Trophoblast cell (in vitro differentiated cells and primary cell): Measurements from ENCODE around the gene YBX2.

ENCODE experiments used
- DNase-seq, 2 donors: peaks; one replicate each; pipeline ENCODE4 v3.0.0-alpha.2; 2016
- H2AFZ ChIP-seq: 2 replicates; pipeline ENCODE4 v1.6.1; 2013; ENCODE audit warnings: low read length, moderate library complexity, mild to moderate bottlenecking; ENCODE audit not compliant: insufficient read depth, poor library complexity
- H2AK5ac ChIP-seq: 2 replicates; pipeline ENCODE4 v1.6.1; 2013; ENCODE audit warnings: mild to moderate bottlenecking, low read length
- H2BK120ac ChIP-seq: 2 replicates; pipeline ENCODE4 v1.6.1; 2013; ENCODE audit warnings: low read length, mild to moderate bottlenecking, moderate library complexity; ENCODE audit not compliant: insufficient read depth, poor library complexity
- H2BK12ac ChIP-seq: 2 replicates; pipeline ENCODE4 v1.6.1; 2013; ENCODE audit warnings: mild to moderate bottlenecking, low read length, moderate library complexity
- H2BK5ac ChIP-seq: 2 replicates; pipeline ENCODE4 v1.6.1; 2013; ENCODE audit warnings: low read length, low read depth, moderate library complexity, mild to moderate bottlenecking; ENCODE audit not compliant: poor library complexity
- H3K14ac ChIP-seq: 2 replicates; pipeline ENCODE4 v1.6.1; 2013; ENCODE audit warnings: mild to moderate bottlenecking, low read length
- H3K18ac ChIP-seq: 2 replicates; pipeline ENCODE4 v1.6.1; 2013; ENCODE audit warnings: mild to moderate bottlenecking, low read length
- H3K23ac ChIP-seq: 2 replicates; pipeline ENCODE4 v1.6.1; 2013; ENCODE audit warnings: low read length
- H3K27ac ChIP-seq: 2 replicates; pipeline ENCODE4 v1.5.1; 2013; ENCODE audit warnings: low read depth, mild to moderate bottlenecking, inconsistent platforms, low read length, moderate library complexity
- H3K27me3 ChIP-seq: 2 replicates; pipeline ENCODE4 v1.6.1; 2013; ENCODE audit warnings: inconsistent platforms, mild to moderate bottlenecking, low read length, moderate library complexity; ENCODE audit not compliant: insufficient read depth
- H3K36me3 ChIP-seq, 2 experiments: 1 replicate in 1 of 2; 2 replicates in 1 of 2; pipeline ENCODE4 v1.6.1; 2013; ENCODE audit warnings: low read length in 2 of 2, mild to moderate bottlenecking in 2 of 2, moderate library complexity in 1 of 2; ENCODE audit not compliant: insufficient read depth in 2 of 2, control insufficient read depth in 1 of 2
- H3K4ac ChIP-seq: 2 replicates; pipeline ENCODE4 v1.6.1; 2013; ENCODE audit warnings: low read depth, mild to moderate bottlenecking, low read length, moderate library complexity
- H3K4me1 ChIP-seq, 2 experiments: 1 replicate in 1 of 2; 2 replicates in 1 of 2; pipeline ENCODE4 v1.6.1; 2013; ENCODE audit warnings: low read length in 2 of 2, mild to moderate bottlenecking in 2 of 2, moderate library complexity in 1 of 2; ENCODE audit not compliant: insufficient read depth in 2 of 2, control insufficient read depth in 1 of 2
- H3K4me2 ChIP-seq: 2 replicates; pipeline ENCODE4 v1.6.1; 2013; ENCODE audit warnings: inconsistent platforms, mild to moderate bottlenecking, low read length, moderate library complexity
- H3K4me3 ChIP-seq: 2 replicates; pipeline ENCODE4 v1.5.1; 2013; ENCODE audit warnings: mild to moderate bottlenecking, low read depth, low read length, inconsistent platforms
- H3K79me1 ChIP-seq: one replicate; pipeline ENCODE4 v1.6.1; 2013; ENCODE audit warnings: low read length
- H3K79me2 ChIP-seq: 2 replicates; pipeline ENCODE4 v1.6.1; 2013; ENCODE audit warnings: low read length, mild to moderate bottlenecking; ENCODE audit not compliant: control insufficient read depth, insufficient read depth, poor library complexity
- H3K9ac ChIP-seq: 2 replicates; pipeline ENCODE4 v1.6.1; 2013; ENCODE audit warnings: mild to moderate bottlenecking, low read length
- H3K9me3 ChIP-seq: 2 replicates; pipeline ENCODE4 v1.6.1; 2013; ENCODE audit warnings: low read depth, mild to moderate bottlenecking, control low read depth, inconsistent platforms, low read length; ENCODE audit not compliant: insufficient read depth
- H4K12ac ChIP-seq: 2 replicates; pipeline ENCODE4 v1.6.1; 2013; ENCODE audit warnings: low read depth, mild to moderate bottlenecking, low read length, moderate library complexity
- H4K8ac ChIP-seq: 2 replicates; pipeline ENCODE4 v1.6.1; 2013; ENCODE audit warnings: low read depth, mild to moderate bottlenecking, low read length, moderate library complexity
- H4K91ac ChIP-seq: one replicate; pipeline ENCODE4 v1.6.1; 2013; ENCODE audit warnings: low read depth, mild to moderate bottlenecking, low read length, moderate library complexity
- WGBS: extraction: QIAGEN DNeasy Blood & Tissue Kit; methylation state at CpG from one replicate; pipeline ENCODE4 v1.1.7; 2013; ENCODE audit warnings: missing lambda C conversion rate; ENCODE audit not compliant: insufficient read length, insufficient coverage; ENCODE audit errors: extremely low coverage; 5-methylcytosine and 5-hydroxymethylcytosine counted together

The YBX2 gene

GRCh38 chr17:7323731-7324437 lies 29.4 kb upstream of the YBX2 start:
- Histone ChIP-seq H4K91ac (no peak overlapping the region), H3K4me2 (no peak overlapping the region)
- WGBS, result no CpG with 5 or more reads among the region's 39 CpGs

DNA sequence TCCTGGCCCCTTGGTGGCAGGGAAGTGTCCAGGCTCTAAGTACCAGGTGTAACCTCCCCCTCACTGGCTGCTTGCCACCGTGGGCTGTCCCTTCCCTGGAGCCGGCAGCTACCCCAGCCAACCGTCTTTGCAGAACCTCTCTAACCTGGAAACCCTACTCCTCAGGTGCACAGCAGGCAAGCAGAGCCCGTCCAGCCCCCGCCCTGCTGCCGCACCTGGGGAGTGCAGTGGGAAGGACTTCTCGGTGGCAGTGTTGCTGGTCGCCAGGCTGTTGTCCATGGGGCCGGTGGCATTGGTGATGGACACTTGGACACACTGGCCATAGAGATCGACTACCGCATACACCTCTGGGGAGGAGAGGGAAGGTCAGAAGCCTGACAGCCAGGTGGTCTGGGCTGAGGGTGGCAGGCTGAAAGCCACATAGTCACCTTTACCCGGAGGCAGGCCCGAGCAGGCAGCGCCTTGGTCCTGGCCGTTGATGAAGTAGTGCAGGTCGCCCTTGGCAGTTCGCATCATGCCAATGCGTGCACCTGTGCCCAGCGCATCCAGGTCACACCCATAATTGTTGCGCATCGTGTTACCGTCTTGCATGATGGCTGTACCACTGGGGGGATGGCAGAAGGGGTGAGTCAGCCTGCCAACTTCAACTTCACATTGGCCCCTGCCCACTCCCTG lies 28.2 kb upstream of the YBX2 start:
- no peak overlapping the region for H3K27ac ChIP-seq
- no peak overlapping the region for H3K23ac ChIP-seq
- H3K36me3 ChIP-seq, result peaks cover 78 to 85% of the 10 kb centered on the region in 2 experiments
- H3K18ac ChIP-seq, result no peak overlapping the region
- no peak overlapping the region for H4K12ac ChIP-seq
- WGBS, result no CpG with 5 or more reads among the region's 22 CpGs
- no peak overlapping the region for H3K4me2 ChIP-seq
- H2BK5ac ChIP-seq, result no peak overlapping the region
- no peak overlapping the region for H2AFZ ChIP-seq
- no peaks in the 10 kb centered on the region for H3K9me3 ChIP-seq
- no peaks in the 10 kb centered on the region for H3K79me2 ChIP-seq
- no peak overlapping the region for H3K4me3 ChIP-seq
- H2BK120ac ChIP-seq, result no peak overlapping the region
- DNase-seq, result no peak
- H3K79me1 ChIP-seq, result no peaks in the 10 kb centered on the region
- no peak overlapping the region for H3K14ac ChIP-seq
- H3K9ac ChIP-seq, result no peak overlapping the region
- no peaks in the 10 kb centered on the region for H3K4me1 ChIP-seq
- H2AK5ac ChIP-seq, result no peak overlapping the region
- no peak overlapping the region for H4K91ac ChIP-seq
- no peaks in the 10 kb centered on the region for H3K27me3 ChIP-seq
- no peak overlapping the region for H4K8ac ChIP-seq
- no peak overlapping the region for H3K4ac ChIP-seq
- no peak overlapping the region for H2BK12ac ChIP-seq

More at GRCh38 chr17:7323731-7324437, 29.4 kb upstream of the YBX2 start:
- H3K27me3 ChIP-seq, result no peaks in the 10 kb centered on the region
- H4K12ac ChIP-seq, result no peak overlapping the region
- no peak overlapping the region for H3K23ac ChIP-seq
- peaks cover 2% of the 10 kb centered on the region for H3K79me2 ChIP-seq
- no peak overlapping the region for H3K4me3 ChIP-seq
- H3K79me1 ChIP-seq, result peaks cover 2% of the 10 kb centered on the region
- H3K9me3 ChIP-seq, result no peaks in the 10 kb centered on the region
- H3K4ac ChIP-seq, result no peak overlapping the region
- peak; percentile 51 to 70 for DNase-seq
- H4K8ac ChIP-seq, result no peak overlapping the region
- no peak overlapping the region for H2BK120ac ChIP-seq
- H3K4me1 ChIP-seq, result peaks cover 0 to 2% of the 10 kb centered on the region in 2 experiments
- no peak overlapping the region for H2BK5ac ChIP-seq
- H3K18ac ChIP-seq, result no peak overlapping the region
- H2AK5ac ChIP-seq, result no peak overlapping the region
- H3K36me3 ChIP-seq, result peaks cover 66 to 73% of the 10 kb centered on the region in 2 experiments
- H3K27ac ChIP-seq, result no peak overlapping the region
- no peak overlapping the region for H2BK12ac ChIP-seq
- no peak overlapping the region for H2AFZ ChIP-seq
- H3K9ac ChIP-seq, result no peak overlapping the region
- H3K14ac ChIP-seq, result no peak overlapping the region

DNA sequence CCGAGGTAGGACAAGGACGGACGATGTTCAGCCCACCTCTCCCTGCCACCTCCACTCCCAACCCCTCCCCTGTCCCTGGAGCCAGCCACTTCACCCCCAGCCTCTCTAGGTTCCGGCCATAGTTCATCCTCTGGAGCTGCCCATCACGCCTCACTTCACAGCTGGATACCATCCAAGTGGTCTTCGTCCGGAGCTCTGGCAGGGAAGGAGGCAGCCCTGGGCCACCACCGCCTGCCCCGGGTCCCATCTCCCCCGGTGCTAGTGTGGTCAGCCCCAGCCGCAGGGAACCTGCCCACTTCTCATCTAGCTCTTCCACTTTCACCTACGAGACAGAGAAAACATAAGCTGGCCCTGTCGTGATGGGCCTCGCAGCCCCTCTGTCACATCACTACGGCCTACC lies 27.0 kb upstream of the YBX2 start:
- DNase-seq, result no peak
- Histone ChIP-seq H3K27ac (no peak overlapping the region), H3K36me3 (peaks cover 80 to 86% of the 10 kb centered on the region in 2 experiments), H2BK5ac (no peak overlapping the region), H3K4me2 (no peak overlapping the region), H4K91ac (no peak overlapping the region), H3K23ac (no peak overlapping the region), H2AFZ (no peak overlapping the region), H2BK120ac (no peak overlapping the region), H3K18ac (no peak overlapping the region), H3K4ac (no peak overlapping the region), H3K27me3 (no peaks in the 10 kb centered on the region), H3K79me2 (no peaks in the 10 kb centered on the region), H3K79me1 (no peaks in the 10 kb centered on the region), H4K8ac (no peak overlapping the region), H3K9me3 (no peaks in the 10 kb centered on the region), H3K9ac (no peak overlapping the region), H3K4me1 (no peaks in the 10 kb centered on the region), H2BK12ac (no peak overlapping the region), H4K12ac (no peak overlapping the region), H2AK5ac (no peak overlapping the region), H3K4me3 (no peak overlapping the region), H3K14ac (no peak overlapping the region)
- no CpG with 5 or more reads among the region's 15 CpGs for WGBS

GRCh38 chr17:7318121-7318860 lies 23.9 kb upstream of the YBX2 start:
- WGBS, result no CpG with 5 or more reads among the region's 13 CpGs
- H2AK5ac ChIP-seq, result no peak overlapping the region
- H3K79me1 ChIP-seq, result peaks cover 2% of the 10 kb centered on the region
- no peak overlapping the region for H2BK5ac ChIP-seq
- H2AFZ ChIP-seq, result no peak overlapping the region
- no peak overlapping the region for H3K27ac ChIP-seq
- H3K36me3 ChIP-seq, result peaks cover 66 to 73% of the 10 kb centered on the region in 2 experiments
- H3K27me3 ChIP-seq, result no peaks in the 10 kb centered on the region
- no peak overlapping the region for H3K4me2 ChIP-seq
- no peak overlapping the region for H4K91ac ChIP-seq
- H2BK120ac ChIP-seq, result no peak overlapping the region
- no peak overlapping the region for H3K14ac ChIP-seq
- H3K9ac ChIP-seq, result no peak overlapping the region
- no peak for DNase-seq
- H3K9me3 ChIP-seq, result no peaks in the 10 kb centered on the region
- H3K18ac ChIP-seq, result no peak overlapping the region
- H3K4me1 ChIP-seq, result peaks cover 4 to 5% of the 10 kb centered on the region in 2 experiments
- H3K4ac ChIP-seq, result no peak overlapping the region
- peak overlapping the region; percentile 10 for H4K12ac ChIP-seq
- H4K8ac ChIP-seq, result no peak overlapping the region
- no peak overlapping the region for H2BK12ac ChIP-seq
- no peak overlapping the region for H3K23ac ChIP-seq
- H3K79me2 ChIP-seq, result peaks cover 1% of the 10 kb centered on the region
- no peak overlapping the region for H3K4me3 ChIP-seq
